GM06990 (cell line): ENCODE data around the gene KCNG3.

Source experiments
- DNase-seq: peaks from one replicate; pipeline ENCODE4 v3.0.0-alpha.2; 2011; ENCODE audit not compliant: insufficient read length; ENCODE audit errors: extremely low read depth
- H3K27me3 ChIP-seq: replicated peaks from 2 replicates; pipeline ENCODE4 v1.6.0; 2011; ENCODE audit warnings: low read length; ENCODE audit not compliant: control insufficient read depth, insufficient read depth
- H3K36me3 ChIP-seq: 2 replicates; pipeline ENCODE4 v1.5.1; 2011; ENCODE audit warnings: low read length; ENCODE audit not compliant: control insufficient read depth, insufficient read depth
- H3K4me3 ChIP-seq: replicated peaks from 2 replicates; pipeline ENCODE4 v1.5.1; 2011; ENCODE audit warnings: low read depth, mild to moderate bottlenecking, control low read depth, low read length
- TF ChIP-seq, protein P1 (sequence below): IDR thresholded peaks from 2 replicates; pipeline ENCODE4 v1.5.1; 2011; ENCODE audit warnings: low read length, control low read depth, mild to moderate bottlenecking, inconsistent platforms; ENCODE audit not compliant: insufficient read depth, poor library complexity, severe bottlenecking

Gene KCNG3

DNA sequence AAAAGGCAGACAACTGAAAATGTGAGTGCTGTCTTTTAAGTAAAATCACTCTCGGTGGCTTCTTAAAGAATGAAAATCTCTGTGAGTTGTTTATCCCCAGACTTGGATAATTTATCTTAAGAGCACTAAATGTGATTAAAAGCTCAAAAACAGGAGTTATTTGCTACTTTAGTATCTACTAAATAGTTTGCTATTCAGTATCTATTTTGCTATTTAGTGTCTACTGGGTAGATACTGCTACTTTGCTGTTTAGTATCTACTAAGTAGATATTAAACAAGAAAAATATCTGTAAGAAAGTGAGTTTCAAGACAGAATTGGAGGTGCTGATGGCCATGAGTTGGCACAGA, 1.4 kb upstream of the KCNG3 start:
- H3K27me3 ChIP-seq: no peaks in the 10 kb centered on the region; the same call in 1 of the 2 replicates
- H3K4me3 ChIP-seq: no peak overlapping the region
- no peak for DNase-seq
- TF ChIP-seq, protein P1, sequence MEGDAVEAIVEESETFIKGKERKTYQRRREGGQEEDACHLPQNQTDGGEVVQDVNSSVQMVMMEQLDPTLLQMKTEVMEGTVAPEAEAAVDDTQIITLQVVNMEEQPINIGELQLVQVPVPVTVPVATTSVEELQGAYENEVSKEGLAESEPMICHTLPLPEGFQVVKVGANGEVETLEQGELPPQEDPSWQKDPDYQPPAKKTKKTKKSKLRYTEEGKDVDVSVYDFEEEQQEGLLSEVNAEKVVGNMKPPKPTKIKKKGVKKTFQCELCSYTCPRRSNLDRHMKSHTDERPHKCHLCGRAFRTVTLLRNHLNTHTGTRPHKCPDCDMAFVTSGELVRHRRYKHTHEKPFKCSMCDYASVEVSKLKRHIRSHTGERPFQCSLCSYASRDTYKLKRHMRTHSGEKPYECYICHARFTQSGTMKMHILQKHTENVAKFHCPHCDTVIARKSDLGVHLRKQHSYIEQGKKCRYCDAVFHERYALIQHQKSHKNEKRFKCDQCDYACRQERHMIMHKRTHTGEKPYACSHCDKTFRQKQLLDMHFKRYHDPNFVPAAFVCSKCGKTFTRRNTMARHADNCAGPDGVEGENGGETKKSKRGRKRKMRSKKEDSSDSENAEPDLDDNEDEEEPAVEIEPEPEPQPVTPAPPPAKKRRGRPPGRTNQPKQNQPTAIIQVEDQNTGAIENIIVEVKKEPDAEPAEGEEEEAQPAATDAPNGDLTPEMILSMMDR: no peak
- no peaks in the 10 kb centered on the region for H3K36me3 ChIP-seq

- DNase-seq: peak; percentile 68
- H3K36me3 ChIP-seq: no peaks in the 10 kb centered on the region
- H3K27me3 ChIP-seq: no peaks in the 10 kb centered on the region; the same call in 1 of the 2 replicates
- peak overlapping the region; percentile 62 for H3K4me3 ChIP-seq
- TF ChIP-seq, protein P1: peak; percentile 89
These were observed 812 bp upstream of the KCNG3 start for GRCh38 chr2:42494355-42495233.

GRCh38 chr2:42492691-42493467, 903 bp downstream of the KCNG3 start:
- Histone ChIP-seq H3K27me3 (no peaks in the 10 kb centered on the region; the same call in 1 of the 2 replicates), H3K4me3 (no peak overlapping the region), H3K36me3 (no peaks in the 10 kb centered on the region)
- TF ChIP-seq, protein P1: no peak
- DNase-seq: peak; percentile 25

GRCh38 chr2:42488297-42488696, 5.5 kb downstream of the KCNG3 start:
- Histone ChIP-seq H3K4me3 (no peak overlapping the region), H3K27me3 (no peaks in the 10 kb centered on the region; the same call in 1 of the 2 replicates), H3K36me3 (no peaks in the 10 kb centered on the region)
- TF ChIP-seq, protein P1: no peak
- DNase-seq: no peak

GRCh38 chr2:42486145-42486906, 7.5 kb downstream of the KCNG3 start:
- DNase-seq: no peak
- no peak overlapping the region for H3K4me3 ChIP-seq
- TF ChIP-seq, protein P1: no peak
- no peaks in the 10 kb centered on the region for H3K36me3 ChIP-seq
- no peaks in the 10 kb centered on the region for H3K27me3 ChIP-seq
